ENCODE measurements around the gene PSMB10. TPM values are rescaled to one million over a fixed set of nuclear protein-coding genes. Genes with fewer than 3 reads are reported as not detected.

The PSMB10 gene
- total RNA-seq, 2 donors from 2014 or later, result 30.4 to 31.8 TPM

Other genes with a start within 250 kb of the PSMB10 start
- 10 to 100 TPM; 14.2 to 14.5 TPM for gene GFOD2, start 217.5 kb downstream of the PSMB10 start, total RNA-seq
- gene RANBP10, start 130.3 kb downstream of the PSMB10 start, total RNA-seq, result 10 to 100 TPM; 11.8 to 13.8 TPM
- gene TSNAXIP1, start 130.0 kb downstream of the PSMB10 start, total RNA-seq, result under 1 TPM; 0.37 to 0.52 TPM
- gene THAP11, start 94.5 kb downstream of the PSMB10 start, total RNA-seq, result 10 to 100 TPM; 24.9 to 26.1 TPM
- gene NUTF2, start 89.9 kb downstream of the PSMB10 start, total RNA-seq, result 10 to 100 TPM; 81.7 to 99.1 TPM
- 10 to 100 TPM; 38.7 to 40.3 TPM for gene CENPT, start 89.2 kb downstream of the PSMB10 start, total RNA-seq
- gene EDC4, start 63.8 kb downstream of the PSMB10 start, total RNA-seq, result 10 to 100 TPM; 37.4 to 43.1 TPM
- not detected for gene NRN1L, start 52.0 kb downstream of the PSMB10 start, total RNA-seq
- gene PSKH1, start 43.6 kb downstream of the PSMB10 start, total RNA-seq, result 10 to 100 TPM; 25.7 to 27.0 TPM
- 1 to 10 TPM; 1.1 to 1.2 TPM for gene CTRL, start 5.0 kb downstream of the PSMB10 start, total RNA-seq
- gene LCAT, start 7.3 kb upstream of the PSMB10 start, total RNA-seq, result 10 to 100 TPM; 19.2 to 29.8 TPM
- gene SLC12A4, start 31.8 kb upstream of the PSMB10 start, total RNA-seq, result 10 to 100 TPM; 82.6 to 90.1 TPM
- not detected for gene DPEP3, start 43.6 kb upstream of the PSMB10 start, total RNA-seq
- gene DPEP2, start 62.6 kb upstream of the PSMB10 start, total RNA-seq, result 1 to 10 TPM; 1.1 to 3.0 TPM
- not detected for gene DPEP2NB, start 79.1 kb upstream of the PSMB10 start, total RNA-seq
- gene DDX28, start 86.4 kb upstream of the PSMB10 start, total RNA-seq, result 1 to 10 TPM; 5.4 to 5.8 TPM
- 10 to 100 TPM in 1 of 2 donors, 1 to 10 TPM in 1; 6.6 to 11.6 TPM for gene DUS2, start 86.4 kb upstream of the PSMB10 start, total RNA-seq
- 10 to 100 TPM; 28.0 to 30.8 TPM for gene NFATC3, start 148.5 kb upstream of the PSMB10 start, total RNA-seq